NCI-H1105 (cell line): ENCODE results near the gene HBG2.
"Not testable (repeated sequence)": the region's sequence is repeated elsewhere in the genome, so short reads cannot be mapped to it uniquely, and the experiment has no call there.

Experiments used
- DNase-seq: peaks from one replicate; lab custom pipeline; 2025; lab: John Stamatoyannopoulos, UW

Gene HBG2

GRCh38 chr11:5249807-5250396 is 4.7 kb downstream of the HBG2 start, which contains the start of gene HBG1:
Gene HBG1 (minus strand): TSS chr11:5249857. CDS start chr11:5249804, 53 bp downstream.
- not testable (repeated sequence) for DNase-seq

GRCh38 chr11:5248498-5248897 is 6.1 kb downstream of the HBG2 start:
- DNase-seq, result not testable (repeated sequence)

- no peak for DNase-seq
These were observed 6.9 kb downstream of the HBG2 start for GRCh38 chr11:5247472-5248192.

- DNase-seq, result no peak
These were observed 7.7 kb downstream of the HBG2 start for GRCh38 chr11:5246772-5247471.

- no peak for DNase-seq
These were observed 9.4 kb downstream of the HBG2 start for GRCh38 chr11:5245155-5245554.

- no peak for DNase-seq
These were observed 10.8 kb downstream of the HBG2 start for GRCh38 chr11:5243816-5244180.

- DNase-seq, result no peak
These were observed 11.4 kb downstream of the HBG2 start for GRCh38 chr11:5242933-5243815.

GRCh38 chr11:5242208-5242607 is 12.4 kb downstream of the HBG2 start:
- DNase-seq, result no peak

GRCh38 chr11:5241458-5241857 is 13.1 kb downstream of the HBG2 start:
- DNase-seq, result no peak

- DNase-seq, result no peak
These were observed 14.1 kb downstream of the HBG2 start for GRCh38 chr11:5240458-5240857.

GRCh38 chr11:5240056-5240455 is 14.5 kb downstream of the HBG2 start:
- DNase-seq, result no peak

- no peak for DNase-seq
These were observed 15.5 kb downstream of the HBG2 start for GRCh38 chr11:5239046-5239445.

GRCh38 chr11:5238486-5238885 is 16.1 kb downstream of the HBG2 start:
- no peak for DNase-seq

GRCh38 chr11:5237420-5237819 is 17.2 kb downstream of the HBG2 start:
- DNase-seq, result no peak

GRCh38 chr11:5235364-5236095 is 19.1 kb downstream of the HBG2 start:
- no peak for DNase-seq

- DNase-seq, result no peak
These were observed 20.2 kb downstream of the HBG2 start, which contains the start of gene HBD for GRCh38 chr11:5234381-5234834. Gene HBD (minus strand): TSS chr11:5234483. CDS start chr11:5234433, 50 bp downstream.

- no peak for DNase-seq
These were observed 21.3 kb downstream of the HBG2 start for GRCh38 chr11:5233307-5233706.

- no peak for DNase-seq
These were observed 21.8 kb downstream of the HBG2 start for GRCh38 chr11:5232821-5233220.

- DNase-seq, result no peak
These were observed 22.4 kb downstream of the HBG2 start for GRCh38 chr11:5232176-5232575.

- no peak for DNase-seq
These were observed 23.5 kb downstream of the HBG2 start for GRCh38 chr11:5231111-5231510.

- no peak for DNase-seq
These were observed 24.3 kb downstream of the HBG2 start for GRCh38 chr11:5230266-5230665.
